ENCODE data around the gene UGT3A1. TPM values are rescaled to one million over a fixed set of nuclear protein-coding genes. Genes with fewer than 3 reads are reported as not detected.
A peak's percentile ranks its signal among the peaks of the same experiment; 100 is the strongest.

Gene UGT3A1
- total and polyA plus RNA-seq, 10 of the 15 experiments (the other 5 are each of a cell fraction or from before 2014, with no cell fraction given): not detected

DNA sequence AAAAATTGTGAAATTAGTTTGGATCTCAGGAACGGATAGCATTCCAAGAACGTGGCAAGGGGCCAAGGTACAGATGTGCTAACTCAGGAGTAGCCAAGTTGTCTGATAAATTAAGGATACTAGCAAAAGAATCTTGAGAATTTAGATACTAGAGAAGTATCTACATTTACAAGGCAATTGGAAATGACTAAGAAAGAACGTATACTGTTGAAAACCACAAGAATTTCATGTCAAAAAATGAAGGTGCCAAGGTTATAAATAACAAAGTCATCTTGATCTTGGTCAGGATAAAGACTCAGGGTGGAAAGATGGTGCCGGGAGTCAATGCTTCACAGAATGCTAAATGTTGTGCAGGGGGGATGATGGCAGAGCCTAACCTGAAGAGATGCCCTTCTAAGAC lies 72.0 kb downstream of the UGT3A1 start:
- DNase-seq (ENCODE audit: low read depth, low spot score) (no peak), ATAC-seq (no peak; the same call in 2 of the 3 replicates), FAIRE-seq (no peak)
- in situ Hi-C loops (cut with MboI): no loop called here
- Histone ChIP-seq H3K27ac (ENCODE audit: control insufficient read depth, insufficient read depth) (no peak overlapping the region), H3K4me2 (ENCODE audit: control insufficient read depth, insufficient read depth) (no peak overlapping the region), H2AFZ (ENCODE audit: control insufficient read depth, low read depth, low read length) (no peak overlapping the region), H3K27me3 (replicated peaks in 1 of 2; ENCODE audit: control insufficient read depth in 2 of 2, insufficient read depth in 2 of 2, low read length in 1 of 2) (no peaks in the 10 kb centered on the region), H3K4me1 (ENCODE audit: control insufficient read depth, insufficient read depth, low read length) (no peaks in the 10 kb centered on the region), H3K4me3 (no peak overlapping the region), H3K36me3 (ENCODE audit: control insufficient read depth in 2 of 2, insufficient read depth in 2 of 2, low read length in 1 of 2) (no peaks in the 10 kb centered on the region), H3K79me2 (ENCODE audit: control insufficient read depth, insufficient read depth, low read length) (no peaks in the 10 kb centered on the region), H3K9me3 (replicated peaks; ENCODE audit: control insufficient read depth, insufficient read depth, low read length) (peaks cover 4% of the 10 kb centered on the region; the same call in 2 of the 3 replicates), H4K20me1 (ENCODE audit: control insufficient read depth, insufficient read depth) (no peaks in the 10 kb centered on the region), H3K9ac (ENCODE audit: control insufficient read depth, insufficient read depth, low read length) (no peak overlapping the region)
- ChIA-PET POLR2A (no interaction called here), CTCF (interaction anchor here (0.6 to 16.3 kb wide), 3 partner anchors 8 to 139 kb away, joined by 3 to 359 read pairs (median 4); no protein-coding TSS in a partner anchor), RAD21 (ENCODE audit: unreplicated experiment) (interaction anchor here (1.0 kb wide), 1 partner anchor 142 kb away, joined by 5 read pairs; no protein-coding TSS in a partner anchor), SMC1A (ENCODE audit: uncharacterized antibody, unreplicated experiment) (interaction anchor here (1.0 to 2.4 kb wide), 4 partner anchors 8 to 268 kb away, joined by 3 to 7 read pairs (median 4); no protein-coding TSS in a partner anchor)
- TF ChIP-seq EP300 (IDR thresholded peaks at IDR 0.05; ENCODE audit: borderline replicate concordance in 1 of 2, control insufficient read depth in 1 of 2, low read depth in 2 of 2, low read length in 2 of 2) (no peak), RUNX3 (IDR thresholded peaks at IDR 0.05; ENCODE audit: low read length) (peak; percentile 8; the same call in 1 of the 2 replicates)
- BruUV-seq (replicated peaks): no TSS peak
- WGBS (ENCODE audit: insufficient coverage, insufficient replicate concordance, low lambda C conversion rate, missing lambda C conversion rate): 11% methylated on average over 4 of the region's 4 CpGs
- intact Hi-C loops (cut with micrococcal nuclease; ENCODE audit: unreplicated experiment): no loop called here

DNA sequence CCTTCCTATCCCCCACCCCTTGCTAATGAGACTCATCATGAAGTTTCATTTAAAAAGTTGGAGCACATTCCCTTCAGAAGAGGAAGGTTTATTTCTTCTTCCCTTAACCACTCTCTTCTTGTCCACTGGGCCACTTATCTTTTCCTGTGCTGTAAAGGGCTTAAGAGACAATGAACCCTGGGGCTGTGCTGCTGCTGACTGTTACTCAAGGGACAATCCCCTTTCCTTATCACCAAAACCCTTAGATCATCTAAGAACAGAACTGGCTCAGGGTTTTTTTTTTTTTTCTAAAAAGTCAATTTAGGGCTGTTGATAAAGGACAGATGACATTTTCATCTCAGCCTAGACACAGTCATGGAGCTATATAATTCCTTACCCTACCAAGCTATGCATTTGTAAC lies 82.4 kb downstream of the UGT3A1 start:
- DNase-seq (ENCODE audit: low read depth, low spot score) (no peak), ATAC-seq (no peak), FAIRE-seq (no peak)
- RAD21 ChIA-PET (ENCODE audit: unreplicated experiment): interaction anchor here (0.8 kb wide), 1 partner anchor 49 kb away, joined by 3 read pairs; no protein-coding TSS in a partner anchor
- H3K27ac ChIP-seq (ENCODE audit: control insufficient read depth, insufficient read depth): no peak overlapping the region
- in situ Hi-C loops (cut with MboI) (no loop called here), intact Hi-C loops (cut with micrococcal nuclease; ENCODE audit: unreplicated experiment) (no loop called here)
- H4K20me1 ChIP-seq (ENCODE audit: control insufficient read depth, insufficient read depth): no peaks in the 10 kb centered on the region
- H3K4me2 ChIP-seq (ENCODE audit: control insufficient read depth, insufficient read depth): no peak overlapping the region
- H3K79me2 ChIP-seq (ENCODE audit: control insufficient read depth, insufficient read depth, low read length): no peaks in the 10 kb centered on the region
- BruUV-seq (replicated peaks): no TSS peak
- peaks cover 10% of the 10 kb centered on the region for H3K4me1 ChIP-seq (ENCODE audit: control insufficient read depth, insufficient read depth, low read length)
- H3K27me3 ChIP-seq (replicated peaks in 1 of 2; ENCODE audit: control insufficient read depth in 2 of 2, insufficient read depth in 2 of 2, low read length in 1 of 2): no peaks in the 10 kb centered on the region
- POLR2A ChIA-PET: interaction anchor here (1.2 to 1.3 kb wide), 2 partner anchors 9 to 19 kb away, joined by 5 read pairs; no protein-coding TSS in a partner anchor
- H3K4me3 ChIP-seq: no peak overlapping the region
- CTCF ChIA-PET: interaction anchor here (1.0 to 2.7 kb wide), 8 partner anchors 9 to 131 kb away, joined by 3 to 10 read pairs (median 6); no protein-coding TSS in a partner anchor
- H3K36me3 ChIP-seq (ENCODE audit: control insufficient read depth in 2 of 2, insufficient read depth in 2 of 2, low read length in 1 of 2): no peaks in the 10 kb centered on the region
- SMC1A ChIA-PET (ENCODE audit: uncharacterized antibody, unreplicated experiment): interaction anchor here (0.8 to 13.7 kb wide), 7 partner anchors 10 to 130 kb away, joined by 3 to 238 read pairs (median 7); partner anchors contain the start of gene IL7R
- peaks cover 4% of the 10 kb centered on the region; the same call in 1 of the 3 replicates for H3K9me3 ChIP-seq (replicated peaks; ENCODE audit: control insufficient read depth, insufficient read depth, low read length)
- TF ChIP-seq SUPT20H (IDR thresholded peaks at IDR 0.05; ENCODE audit: borderline replicate concordance, control insufficient read depth, low read depth, low read length): no peak
- H3K9ac ChIP-seq (ENCODE audit: control insufficient read depth, insufficient read depth, low read length): no peak overlapping the region
- no peak overlapping the region for H2AFZ ChIP-seq (ENCODE audit: control insufficient read depth, low read depth, low read length)
